GM18508 (cell line): Measurements from ENCODE around the gene PXDC1.
"Not testable (repeated sequence)": the region's sequence is repeated elsewhere in the genome, so short reads cannot be mapped to it uniquely, and the experiment has no call there.

ENCODE experiments used
- ATAC-seq: cut with Tn5 transposase; IDR thresholded peaks from one replicate; pipeline ENCODE4 v1.9.1; 2021; ENCODE audit warnings: moderate number of reproducible peaks; ENCODE audit not compliant: insufficient read depth, unreplicated experiment

Gene PXDC1

GRCh38 chr6:3784423-3784822, 32.9 kb upstream of the PXDC1 start:
- ATAC-seq: no peak

DNA sequence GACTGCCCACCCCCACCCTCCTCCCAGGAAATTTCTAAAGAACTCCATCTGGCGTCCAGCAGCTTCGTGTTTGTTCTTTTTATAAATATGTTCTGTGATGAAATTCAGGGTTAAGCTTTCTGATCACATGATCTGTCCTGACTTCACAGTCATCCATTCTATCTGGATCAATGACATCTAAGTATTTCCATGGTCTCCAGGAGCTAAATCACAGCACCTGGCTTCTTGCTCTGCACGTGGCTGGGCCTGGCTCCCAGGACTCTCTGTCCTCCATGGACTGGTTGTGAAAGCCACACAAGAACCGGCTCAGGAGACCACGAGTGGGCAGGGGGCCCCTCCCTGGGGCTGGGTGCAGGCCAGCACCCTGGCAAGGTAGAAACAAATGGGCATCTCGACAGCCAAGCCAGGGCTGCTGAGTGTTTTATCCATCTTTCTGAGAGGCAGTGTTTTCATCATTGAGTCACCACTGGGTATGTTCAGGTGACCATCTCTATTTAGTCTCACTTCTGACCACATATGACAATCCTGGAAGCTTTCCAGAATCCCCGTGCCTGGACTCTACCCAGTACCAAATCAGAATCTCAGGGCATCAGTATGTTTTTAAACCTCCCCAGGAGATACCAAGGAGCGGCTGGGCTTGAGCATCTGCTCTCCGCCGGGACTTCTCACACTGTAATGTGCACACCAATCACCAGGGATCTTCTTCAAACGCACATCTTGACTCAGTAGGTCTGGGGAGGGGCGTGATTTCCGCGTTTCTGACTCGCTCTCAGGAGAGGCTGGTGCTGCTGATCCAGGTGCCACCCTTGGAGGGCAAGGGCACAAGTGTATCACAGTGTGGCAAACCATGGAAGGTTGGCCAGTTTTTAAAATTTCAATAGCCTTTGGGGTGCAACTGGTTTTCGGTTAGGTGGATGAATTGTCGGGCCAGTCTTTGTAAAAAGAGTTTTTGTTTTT, 31.6 kb upstream of the PXDC1 start:
- no peak for ATAC-seq

GRCh38 chr6:3781504-3781903, 30.0 kb upstream of the PXDC1 start:
- ATAC-seq: no peak

DNA sequence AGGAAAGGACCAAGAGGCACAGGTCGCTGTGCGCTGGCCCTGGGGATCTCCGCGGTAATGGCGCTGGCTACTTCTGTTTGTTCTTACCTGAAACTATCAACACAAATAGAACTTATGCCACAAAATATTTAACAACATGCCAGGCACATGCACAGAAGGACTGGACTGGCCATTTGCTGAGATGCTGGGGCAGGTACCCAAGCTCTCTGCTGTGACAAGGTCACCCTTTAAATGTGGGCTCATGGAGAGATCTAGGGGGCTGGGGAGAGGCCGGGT, 28.0 kb upstream of the PXDC1 start:
- ATAC-seq: no peak

DNA sequence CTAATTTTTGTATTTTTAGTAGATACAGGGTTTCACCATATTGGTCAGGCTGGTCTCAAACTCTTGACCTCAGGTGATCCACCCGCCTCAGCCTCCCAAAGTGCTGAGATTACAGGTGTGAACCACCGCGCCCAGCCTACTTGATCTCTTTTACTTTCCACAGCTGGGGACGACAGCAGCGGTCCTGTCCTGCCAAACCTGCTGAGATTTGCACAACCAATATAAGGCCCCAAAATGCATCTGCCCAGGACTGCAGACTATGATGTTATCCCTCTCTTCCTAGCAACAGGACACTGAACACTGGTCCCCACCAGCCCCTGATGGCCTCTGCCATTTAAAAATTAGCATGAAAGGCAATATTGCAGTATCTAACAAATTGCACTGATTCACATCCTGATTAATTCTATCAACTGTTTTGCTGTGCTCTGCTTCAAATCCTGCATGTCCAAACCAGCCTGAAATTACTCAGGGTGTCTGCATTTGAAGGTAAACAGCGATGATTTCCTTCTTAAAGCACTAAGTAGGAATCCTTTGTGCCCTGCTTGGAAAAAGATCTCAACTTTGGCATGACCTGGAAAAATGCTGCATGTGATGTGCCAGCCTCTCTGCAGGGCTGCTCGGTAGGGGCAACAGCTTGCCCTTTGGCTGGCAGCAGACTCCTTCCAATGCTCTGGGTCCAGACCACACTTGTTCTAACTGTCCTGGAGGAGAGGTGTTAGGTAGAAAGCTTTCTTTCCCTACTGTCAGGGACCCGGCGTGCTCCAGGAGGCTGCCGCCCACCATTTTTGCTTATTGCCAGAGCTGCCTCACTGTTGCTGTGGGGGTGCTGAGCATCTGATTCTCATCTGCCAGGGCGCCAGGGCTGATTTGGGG, 27.4 kb upstream of the PXDC1 start:
- no peak for ATAC-seq

DNA sequence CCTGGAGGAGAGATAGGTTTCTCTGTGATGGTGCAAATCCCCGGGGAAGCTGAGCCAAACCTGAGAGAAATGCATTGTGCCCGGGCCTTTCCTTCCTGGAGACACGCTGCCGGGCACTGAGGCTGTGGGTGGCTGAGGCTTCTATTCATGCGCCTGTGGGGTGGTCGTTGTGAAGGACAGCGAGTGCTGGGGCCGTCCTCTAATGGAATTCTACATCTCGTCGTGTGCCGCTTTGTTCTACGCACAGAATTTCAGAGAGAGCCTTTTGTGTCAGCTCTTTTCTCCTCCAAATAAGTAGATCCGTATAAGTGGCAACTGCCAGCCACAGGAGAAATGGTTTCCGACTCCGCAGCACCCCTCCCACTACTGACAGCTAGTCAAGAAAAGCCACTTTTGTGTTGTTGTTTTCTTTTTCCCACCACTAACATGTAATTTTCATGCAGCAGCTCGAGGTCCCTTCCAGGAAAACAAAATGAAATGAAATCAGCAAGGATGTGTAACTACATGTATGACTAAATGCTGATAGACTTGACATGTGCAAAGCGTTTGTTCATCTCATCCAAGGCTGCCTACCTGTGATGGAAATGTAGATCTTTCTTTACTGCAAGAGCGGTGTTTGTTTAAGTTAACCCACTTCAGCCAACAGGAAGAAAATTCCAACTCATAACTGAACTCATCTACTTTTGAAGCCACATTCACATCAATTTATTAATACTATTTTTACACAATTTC, 26.4 kb upstream of the PXDC1 start:
- ATAC-seq: no peak

- no peak for ATAC-seq
Observed at GRCh38 chr6:3776881-3777507, 25.5 kb upstream of the PXDC1 start.

GRCh38 chr6:3775847-3776246, 24.3 kb upstream of the PXDC1 start:
- ATAC-seq: no peak

GRCh38 chr6:3775386-3775785, 23.9 kb upstream of the PXDC1 start:
- ATAC-seq: no peak

DNA sequence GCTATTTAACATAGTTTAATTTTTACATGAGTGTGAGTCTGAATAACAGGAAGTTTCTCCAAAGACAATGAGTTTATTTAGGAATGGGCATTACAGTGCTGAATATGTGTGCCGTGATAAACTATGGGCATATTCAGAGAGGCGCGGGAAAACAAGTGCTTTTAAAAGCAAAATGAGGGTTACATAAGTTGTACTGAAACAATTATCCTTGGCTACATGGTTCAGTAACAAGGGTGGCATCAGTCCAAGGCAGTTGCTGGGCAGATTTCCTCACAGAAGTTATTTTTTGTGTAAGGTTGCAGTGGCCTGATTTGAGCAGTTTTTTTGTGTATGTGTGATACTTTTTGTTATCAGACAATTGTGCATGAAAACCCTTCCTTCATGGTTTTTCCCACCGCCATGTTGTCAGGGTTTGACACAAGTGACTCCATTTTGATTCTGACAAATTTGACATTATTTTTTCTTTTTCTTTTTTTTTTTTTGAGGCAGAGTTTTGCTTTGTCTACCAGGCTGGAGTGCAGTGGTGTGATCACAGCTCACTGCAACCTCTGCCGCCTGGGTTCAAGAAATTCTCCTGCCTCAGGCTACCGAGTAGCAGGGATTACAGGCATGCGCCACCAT, 22.3 kb upstream of the PXDC1 start:
- ATAC-seq: no peak

DNA sequence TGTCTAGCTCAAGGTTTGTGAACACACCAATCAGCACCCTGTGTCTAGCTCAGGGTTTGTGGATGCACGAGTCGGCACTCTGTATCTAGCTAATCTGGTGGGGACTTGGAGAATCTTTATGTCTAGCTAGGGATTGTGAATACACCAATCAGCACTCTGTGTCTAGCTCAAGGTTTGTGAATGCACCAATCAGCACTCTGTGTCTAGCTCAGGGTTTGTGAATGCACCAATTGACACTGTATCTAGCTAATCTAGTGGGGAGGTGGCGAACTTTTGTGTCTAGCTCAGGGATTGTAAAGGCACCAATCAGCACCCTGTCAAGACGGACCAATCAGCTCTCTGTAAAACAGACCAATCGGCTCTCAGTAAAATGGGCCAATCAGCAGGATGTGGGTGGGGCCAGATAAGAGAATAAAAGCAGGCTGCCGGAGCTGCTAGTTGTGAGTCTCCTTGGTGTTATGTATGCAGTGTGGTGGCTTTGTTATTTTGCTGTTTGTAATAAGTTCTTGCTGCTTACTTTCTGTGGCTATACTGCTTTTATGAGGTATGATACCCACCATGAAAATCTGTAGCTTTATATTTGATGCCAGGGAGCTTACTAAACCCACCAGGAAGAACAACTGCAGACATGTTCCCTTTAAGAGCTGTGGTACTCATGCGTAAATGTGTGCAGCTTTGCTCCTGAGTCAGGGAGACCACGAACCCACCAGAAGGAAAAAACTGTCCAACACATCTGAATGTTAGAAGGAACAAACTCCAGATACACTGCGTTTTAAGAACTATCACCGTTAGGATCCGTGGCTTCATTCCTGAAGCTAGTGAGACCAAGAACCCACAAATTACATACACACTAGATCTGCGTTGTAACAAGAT, 20.9 kb upstream of the PXDC1 start:
- not testable (repeated sequence) for ATAC-seq

- no peak for ATAC-seq
Observed at GRCh38 chr6:3771407-3772011, 20.0 kb upstream of the PXDC1 start.

GRCh38 chr6:3770023-3770720, 18.7 kb upstream of the PXDC1 start:
- ATAC-seq: no peak

DNA sequence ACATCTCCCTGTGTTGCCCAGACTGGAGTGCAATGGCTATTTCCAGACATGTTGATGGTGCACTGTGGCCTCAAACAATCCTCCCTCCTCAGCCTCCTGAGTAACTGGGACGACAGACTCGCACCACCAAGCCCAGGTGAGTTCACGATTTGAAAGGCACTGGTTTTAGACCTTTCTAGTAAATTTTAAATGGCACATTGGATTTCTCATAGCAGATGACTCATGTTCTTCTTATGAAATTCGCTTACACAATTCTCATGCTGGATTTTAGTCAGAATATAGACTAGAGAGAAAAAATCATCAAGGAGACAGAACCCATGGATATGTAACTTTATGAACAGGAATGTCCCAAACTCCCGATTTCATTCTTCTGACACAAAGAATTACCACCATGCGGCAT, 18.1 kb upstream of the PXDC1 start:
- no peak for ATAC-seq

- ATAC-seq: no peak
Observed at GRCh38 chr6:3768502-3768901, 17.0 kb upstream of the PXDC1 start.

DNA sequence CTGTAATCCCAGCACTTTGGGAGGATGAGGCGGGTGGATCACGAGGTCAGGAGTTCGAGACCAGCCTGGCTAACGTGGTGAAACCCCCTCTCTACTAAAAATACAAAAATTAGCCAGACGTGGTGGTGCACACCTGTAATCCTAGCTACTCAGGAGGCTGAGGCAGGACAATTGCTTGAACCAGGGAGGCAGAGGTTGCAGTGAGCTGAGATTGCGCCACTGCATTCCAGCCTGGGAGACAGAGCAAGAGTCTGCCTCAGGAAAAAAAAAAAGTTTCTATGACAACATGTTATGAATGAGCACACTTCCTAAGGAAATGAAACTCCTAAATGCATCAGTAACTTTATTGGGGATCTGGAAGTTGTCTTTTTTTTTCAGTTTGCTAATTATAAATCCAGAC, 16.0 kb upstream of the PXDC1 start:
- not testable (repeated sequence) for ATAC-seq

DNA sequence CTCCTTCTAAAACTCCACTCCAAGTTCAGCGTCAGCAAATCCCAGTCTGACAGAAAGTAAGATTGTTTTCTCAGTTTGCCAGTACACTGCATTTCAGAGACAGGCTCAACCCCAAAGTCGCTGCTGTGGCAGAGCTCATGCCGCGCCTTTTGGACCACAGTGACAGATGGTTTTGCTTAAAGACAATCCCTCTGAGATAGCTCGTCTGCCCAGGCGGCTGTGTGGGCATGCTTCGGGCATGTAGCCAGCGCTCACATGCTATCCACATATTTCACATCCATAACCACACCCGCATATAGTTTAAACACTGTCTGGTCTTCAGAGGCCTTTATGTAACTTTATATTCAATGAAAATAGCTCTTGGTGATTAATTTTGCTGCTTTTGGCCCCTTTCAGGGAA, 14.7 kb upstream of the PXDC1 start:
- ATAC-seq: no peak

DNA sequence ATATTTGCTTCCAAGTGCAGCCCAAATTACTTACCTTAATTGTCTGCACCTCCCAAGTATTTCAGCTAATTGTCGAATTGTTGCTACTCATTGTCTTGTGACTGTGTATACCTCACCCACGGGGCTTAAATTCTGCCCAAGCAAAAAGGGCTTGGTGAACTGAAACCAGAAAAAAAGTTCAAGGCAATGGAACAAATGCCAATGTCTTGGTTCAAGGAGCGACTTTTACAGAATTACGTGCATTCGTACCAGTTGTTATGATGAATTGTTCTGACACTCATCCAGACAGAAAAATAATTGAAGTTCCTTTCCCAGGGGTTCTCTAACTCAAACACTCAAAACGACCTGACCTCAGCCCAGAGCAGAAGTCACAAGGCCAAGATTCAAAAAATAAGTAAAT, 13.9 kb upstream of the PXDC1 start:
- ATAC-seq: no peak
